ENCODE measurements around the gene AR. TPM values are rescaled to one million over a fixed set of nuclear protein-coding genes. Genes with fewer than 3 reads are reported as not detected.

The AR gene
- total RNA-seq, 4 donors from 2014 or later, result 6.4 to 13.0 (median 10.2) TPM

GRCh38 chrX:67568769-67569168 lies 24.9 kb downstream of the AR start:
- H3K27ac ChIP-seq, result no peak overlapping the region
- TF ChIP-seq POLR2AphosphoS5 (IDR thresholded peaks at IDR 0.05) (no peak), POLR2A (IDR thresholded peaks at IDR 0.05) (no peak)
- WGBS, result 72% methylated on average over 5 of the region's 5 CpGs
- no peaks in the 10 kb centered on the region for H3K36me3 ChIP-seq
- no peak for DNase-seq (ENCODE audit: low spot score in 2 of 2)
- H3K4me3 ChIP-seq, result no peak overlapping the region
- no peaks in the 10 kb centered on the region for H3K27me3 ChIP-seq
- peaks cover 3% of the 10 kb centered on the region for H3K4me1 ChIP-seq
- H3K9me3 ChIP-seq, result no peaks in the 10 kb centered on the region

- H3K27ac ChIP-seq, result no peak overlapping the region
- no peaks in the 10 kb centered on the region for H3K36me3 ChIP-seq
- peaks cover 3% of the 10 kb centered on the region for H3K4me1 ChIP-seq
- no peaks in the 10 kb centered on the region for H3K9me3 ChIP-seq
- TF ChIP-seq CTCF (IDR thresholded peaks at IDR 0.05), result no peak
- TF ChIP-seq POLR2AphosphoS5 (IDR thresholded peaks at IDR 0.05), result no peak
- no peak for TF ChIP-seq POLR2A (IDR thresholded peaks at IDR 0.05)
- TF ChIP-seq EP300 (IDR thresholded peaks at IDR 0.05), result no peak
- no peaks in the 10 kb centered on the region for H3K27me3 ChIP-seq
- H3K4me3 ChIP-seq, result no peak overlapping the region
- no peak for DNase-seq (ENCODE audit: low spot score in 2 of 2)
Measured at GRCh38 chrX:67570839-67571238, 27.0 kb downstream of the AR start.

GRCh38 chrX:67574696-67575095 lies 30.9 kb downstream of the AR start:
- WGBS, result 48% methylated on average over 2 of the region's 2 CpGs
- no peak overlapping the region for H3K4me3 ChIP-seq
- H3K27me3 ChIP-seq, result no peaks in the 10 kb centered on the region
- no peaks in the 10 kb centered on the region for H3K4me1 ChIP-seq
- H3K36me3 ChIP-seq, result no peaks in the 10 kb centered on the region
- no peaks in the 10 kb centered on the region for H3K9me3 ChIP-seq
- H3K27ac ChIP-seq, result no peak overlapping the region
- no peak for DNase-seq (ENCODE audit: low spot score in 2 of 2)
- no peak for TF ChIP-seq POLR2A (IDR thresholded peaks at IDR 0.05)
- TF ChIP-seq EP300 (IDR thresholded peaks at IDR 0.05), result no peak
- no peak for TF ChIP-seq CTCF (IDR thresholded peaks at IDR 0.05)
- TF ChIP-seq POLR2AphosphoS5 (IDR thresholded peaks at IDR 0.05), result no peak

GRCh38 chrX:67582436-67582835 lies 38.6 kb downstream of the AR start:
- TF ChIP-seq CTCF (IDR thresholded peaks at IDR 0.05) (no peak), EP300 (IDR thresholded peaks at IDR 0.05) (no peak), POLR2AphosphoS5 (IDR thresholded peaks at IDR 0.05) (no peak), POLR2A (IDR thresholded peaks at IDR 0.05) (no peak)
- Histone ChIP-seq H3K9me3 (no peaks in the 10 kb centered on the region), H3K4me3 (no peak overlapping the region), H3K27me3 (no peaks in the 10 kb centered on the region), H3K4me1 (no peaks in the 10 kb centered on the region), H3K36me3 (no peaks in the 10 kb centered on the region), H3K27ac (no peak overlapping the region)
- WGBS, result 74% methylated on average over 4 of the region's 4 CpGs
- DNase-seq (ENCODE audit: low spot score in 2 of 2), result no peak

GRCh38 chrX:67583171-67583570 lies 39.4 kb downstream of the AR start:
- no peak for DNase-seq (ENCODE audit: low spot score in 2 of 2)
- Histone ChIP-seq H3K27me3 (no peaks in the 10 kb centered on the region), H3K4me1 (no peaks in the 10 kb centered on the region), H3K4me3 (no peak overlapping the region), H3K36me3 (no peaks in the 10 kb centered on the region), H3K27ac (no peak overlapping the region), H3K9me3 (no peaks in the 10 kb centered on the region)
- TF ChIP-seq CTCF (IDR thresholded peaks at IDR 0.05), result no peak
- no peak for TF ChIP-seq EP300 (IDR thresholded peaks at IDR 0.05)
- TF ChIP-seq POLR2AphosphoS5 (IDR thresholded peaks at IDR 0.05), result no peak
- no peak for TF ChIP-seq POLR2A (IDR thresholded peaks at IDR 0.05)
- WGBS, result 50% methylated on average over 1 of the region's 1 CpG

GRCh38 chrX:67585401-67585800 lies 41.6 kb downstream of the AR start:
- TF ChIP-seq POLR2A (IDR thresholded peaks at IDR 0.05), result no peak
- TF ChIP-seq POLR2AphosphoS5 (IDR thresholded peaks at IDR 0.05), result no peak
- no peak for TF ChIP-seq EP300 (IDR thresholded peaks at IDR 0.05)
- no peak for TF ChIP-seq CTCF (IDR thresholded peaks at IDR 0.05)
- H3K27ac ChIP-seq, result no peak overlapping the region
- no peak for DNase-seq (ENCODE audit: low spot score in 2 of 2)
- no peaks in the 10 kb centered on the region for H3K9me3 ChIP-seq
- peaks cover 3% of the 10 kb centered on the region for H3K4me1 ChIP-seq
- no peaks in the 10 kb centered on the region for H3K36me3 ChIP-seq
- no peaks in the 10 kb centered on the region for H3K27me3 ChIP-seq
- WGBS, result 45% methylated on average over 3 of the region's 3 CpGs
- no peak overlapping the region for H3K4me3 ChIP-seq

Measured in suprapubic skin (tissue), 4 donors.